ENCODE measurements around the gene ZNF581.

Gene ZNF581

DNA sequence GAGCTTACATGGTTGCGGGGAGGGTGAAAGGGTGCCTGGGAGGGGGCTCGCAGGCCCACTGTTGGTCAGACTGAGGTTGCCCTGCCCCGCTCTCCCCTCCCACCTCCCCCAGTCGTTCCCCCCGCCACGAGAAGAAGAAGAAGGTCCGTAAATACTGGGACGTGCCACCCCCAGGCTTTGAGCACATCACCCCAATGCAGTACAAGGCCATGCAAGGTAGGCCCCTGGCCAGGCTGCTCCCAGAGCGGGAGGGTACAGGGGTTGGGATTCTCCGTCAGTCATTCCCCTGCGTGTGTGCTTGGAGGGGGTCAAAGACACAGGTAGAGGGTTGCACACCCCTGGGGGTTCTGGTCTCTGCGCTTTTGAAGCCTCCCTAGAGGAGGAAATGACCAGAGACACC is 17.0 kb downstream of the ZNF581 start:
- in situ Hi-C loops (cut with HindIII; ENCODE audit: low sequenced_read_pairs): no loop called here

DNA sequence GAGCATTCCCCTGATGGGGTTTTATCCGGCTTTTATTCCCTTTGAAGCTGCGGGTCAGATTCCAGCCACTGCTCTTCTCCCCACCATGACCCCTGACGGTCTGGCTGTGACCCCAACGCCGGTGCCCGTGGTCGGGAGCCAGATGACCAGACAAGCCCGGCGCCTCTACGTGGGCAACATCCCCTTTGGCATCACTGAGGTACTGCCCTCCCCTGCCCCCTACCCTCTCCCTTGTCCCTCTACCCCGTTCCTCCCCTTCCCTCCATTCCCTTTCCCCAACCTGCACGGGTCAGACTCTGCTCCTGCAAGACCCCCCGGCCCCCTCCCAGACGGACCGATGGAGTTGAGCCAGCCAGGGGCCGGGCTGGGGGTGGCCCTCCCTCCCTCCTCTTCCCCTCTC is 17.5 kb downstream of the ZNF581 start:
- in situ Hi-C loops (cut with HindIII; ENCODE audit: low sequenced_read_pairs): no loop called here

DNA sequence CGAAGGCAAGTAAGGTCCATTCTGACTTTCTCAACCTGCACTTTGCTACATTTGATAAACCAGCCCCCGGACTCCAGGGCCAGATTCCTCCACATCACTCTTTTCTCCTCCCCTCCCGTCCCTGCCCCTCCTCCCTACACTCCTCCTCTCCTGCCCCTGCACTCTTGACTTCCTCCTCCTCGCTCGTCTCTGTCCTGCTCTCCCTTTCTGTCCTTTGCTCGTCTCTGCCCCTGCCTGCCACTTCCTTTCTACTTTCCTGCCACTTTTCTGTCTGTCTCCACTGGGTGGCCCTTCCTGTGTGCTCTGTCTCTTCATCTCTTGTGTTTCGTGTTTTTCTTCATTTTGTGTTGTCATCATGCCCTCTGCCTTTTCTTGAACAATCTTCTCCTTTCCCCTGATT is 18.4 kb downstream of the ZNF581 start:
- in situ Hi-C loops (cut with HindIII; ENCODE audit: low sequenced_read_pairs): no loop called here

DNA sequence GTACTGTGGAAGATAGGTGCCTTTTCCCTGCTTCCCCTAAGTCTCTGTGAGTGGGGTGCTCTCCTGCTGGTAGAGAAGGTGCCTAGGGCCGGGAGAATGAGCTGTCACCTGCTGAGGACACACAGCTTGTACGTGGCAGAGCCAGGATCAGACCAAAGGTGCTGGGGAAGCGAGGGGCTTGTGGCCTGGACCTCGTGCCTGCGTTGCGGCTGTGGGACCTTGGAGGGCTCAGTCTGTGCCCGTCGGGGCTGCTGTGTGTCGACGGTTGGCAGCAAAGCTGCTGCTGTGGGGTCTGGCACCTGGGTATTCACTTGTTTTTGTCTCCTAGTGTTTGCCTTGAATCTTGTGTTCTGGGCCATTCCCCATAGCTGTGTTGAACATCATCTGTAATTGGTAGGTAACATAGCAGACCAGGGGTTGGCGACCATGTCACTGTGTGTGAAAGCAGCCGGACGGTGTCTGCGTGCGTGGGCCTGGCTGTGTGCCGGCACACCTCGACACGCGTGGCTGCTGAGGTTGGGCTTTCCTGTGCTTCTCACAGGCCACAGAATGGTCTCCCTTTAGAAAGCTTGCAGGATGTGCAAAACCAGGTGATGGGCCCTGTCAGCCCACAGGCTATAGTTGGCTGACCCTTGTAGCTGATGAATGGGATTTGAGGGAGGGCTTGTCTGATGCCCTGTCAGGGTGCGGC is 20.5 kb downstream of the ZNF581 start:
- in situ Hi-C loops (cut with HindIII; ENCODE audit: low sequenced_read_pairs): no loop called here

DNA sequence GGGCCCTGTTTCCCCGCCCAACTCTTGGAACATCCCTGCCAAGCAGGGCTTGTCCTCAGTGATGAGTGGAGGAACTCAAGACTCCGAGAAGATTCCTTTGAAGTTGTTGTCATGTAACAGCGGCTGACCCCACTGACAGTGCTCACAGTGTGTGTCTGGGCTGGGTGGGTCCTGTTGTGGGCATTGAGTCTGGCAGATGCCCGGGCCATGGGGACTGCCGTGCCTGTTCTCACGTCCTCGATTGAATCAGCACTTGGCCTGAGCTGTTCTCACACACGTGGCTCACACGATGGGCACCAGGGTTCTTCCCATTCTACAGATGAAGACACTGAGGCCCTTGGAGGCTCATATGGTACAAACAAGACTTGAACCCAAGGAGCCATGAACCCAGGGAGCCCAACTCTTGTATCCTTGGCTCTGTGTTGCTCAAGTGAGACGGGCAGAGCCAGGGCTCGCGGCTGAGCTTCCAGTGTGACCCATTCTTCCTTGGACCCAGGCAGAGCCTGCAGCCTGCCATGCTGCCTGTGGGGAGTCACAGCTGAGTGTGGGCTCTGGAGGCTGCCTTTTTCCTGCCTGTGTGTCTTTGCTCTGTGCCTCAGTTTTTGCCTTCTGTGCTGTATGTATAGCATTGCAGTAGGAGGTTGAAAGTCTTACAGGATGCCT is 23.0 kb downstream of the ZNF581 start:
- in situ Hi-C loops (cut with HindIII; ENCODE audit: low sequenced_read_pairs): no loop called here

DNA sequence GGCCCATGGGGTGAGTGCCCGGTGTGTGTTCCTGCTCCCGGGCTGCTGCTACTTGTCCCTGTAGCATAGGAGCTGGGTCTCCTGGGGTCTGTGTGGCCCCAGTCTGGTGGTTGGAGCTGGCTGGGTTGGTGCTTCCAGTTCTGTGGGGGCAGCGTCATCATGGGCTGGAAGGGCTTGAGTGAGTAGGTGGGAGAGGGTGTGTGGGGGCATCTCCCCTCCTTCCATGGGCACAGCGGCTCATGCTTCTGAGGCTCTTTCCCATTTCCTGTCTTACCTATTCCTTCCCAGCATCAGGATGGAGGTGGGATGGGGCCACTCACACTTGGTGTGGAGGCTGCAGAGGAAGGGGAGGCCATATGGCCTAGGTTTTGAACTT is 23.5 kb downstream of the ZNF581 start:
- in situ Hi-C loops (cut with HindIII; ENCODE audit: low sequenced_read_pairs): no loop called here

DNA sequence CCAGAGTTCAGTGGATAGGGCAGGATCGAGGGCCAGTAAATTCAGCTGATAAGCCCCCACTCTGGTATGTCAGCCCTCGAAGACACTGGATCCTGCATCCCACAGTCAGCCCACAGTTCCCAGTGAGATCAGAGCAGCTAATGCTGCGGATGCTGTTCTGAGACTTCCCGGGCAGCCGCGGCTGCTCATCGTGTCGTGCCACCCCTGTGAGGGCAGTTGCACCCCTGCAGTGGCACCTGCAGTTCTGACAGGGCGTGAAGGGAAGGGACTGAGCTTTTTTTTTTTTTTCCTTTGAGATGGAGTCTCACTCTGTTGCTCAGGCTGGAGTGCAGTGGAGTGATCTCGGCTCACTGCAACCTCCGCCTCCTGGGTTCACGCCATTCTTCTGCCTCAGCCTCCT is 24.1 kb downstream of the ZNF581 start:
- in situ Hi-C loops (cut with HindIII; ENCODE audit: low sequenced_read_pairs): no loop called here

DNA sequence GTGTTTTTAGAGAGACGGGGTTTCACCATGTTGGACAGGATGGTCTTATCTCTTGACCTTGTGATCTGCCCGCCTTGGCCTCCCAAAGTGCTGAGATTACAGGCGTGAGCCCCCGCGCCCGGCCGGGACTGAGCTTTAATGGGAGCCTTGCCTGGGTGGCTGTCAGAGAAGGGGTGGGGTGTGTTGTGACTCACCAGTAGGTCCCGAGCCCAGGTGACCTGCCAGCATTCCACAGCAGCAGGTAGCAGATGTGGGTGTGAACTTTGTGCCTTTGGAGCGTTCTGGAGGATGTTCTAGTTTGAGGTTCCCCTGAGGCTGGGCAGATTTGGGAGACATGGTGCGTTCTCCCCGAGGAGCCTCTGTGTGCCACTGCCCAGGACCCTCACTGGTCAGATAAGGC is 24.5 kb downstream of the ZNF581 start:
- in situ Hi-C loops (cut with HindIII; ENCODE audit: low sequenced_read_pairs): no loop called here

DNA sequence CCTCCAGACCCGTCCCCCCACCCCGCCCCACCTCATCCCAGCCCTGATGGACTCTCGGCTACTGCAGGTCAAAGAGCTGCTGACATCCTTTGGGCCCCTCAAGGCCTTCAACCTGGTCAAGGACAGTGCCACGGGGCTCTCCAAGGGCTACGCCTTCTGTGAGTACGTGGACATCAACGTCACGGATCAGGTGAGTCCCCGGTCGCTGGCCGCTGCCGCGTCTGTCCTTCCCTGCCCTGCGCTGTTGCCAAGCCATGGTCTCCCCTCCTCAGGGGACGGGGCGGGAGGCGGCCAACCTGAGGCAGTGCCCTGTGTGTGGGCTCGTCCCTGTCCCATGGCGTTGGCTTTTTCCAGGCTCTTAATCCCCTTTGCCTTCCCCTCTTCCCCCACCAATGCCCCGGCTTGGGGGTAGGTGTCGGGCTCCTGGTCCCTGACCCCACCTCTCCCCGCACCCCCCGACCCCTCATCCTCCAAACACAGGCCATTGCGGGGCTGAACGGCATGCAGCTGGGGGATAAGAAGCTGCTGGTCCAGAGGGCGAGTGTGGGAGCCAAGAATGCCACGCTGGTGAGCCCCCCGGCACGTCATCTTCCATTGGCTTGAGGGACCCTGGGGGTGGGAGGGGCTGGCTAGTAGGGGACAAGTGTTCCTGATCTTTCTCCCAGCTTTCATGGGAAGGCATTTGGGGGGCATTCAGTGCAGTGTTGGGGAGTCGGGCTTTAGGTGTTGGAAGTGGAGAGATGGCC is 25.3 kb downstream of the ZNF581 start:
- in situ Hi-C loops (cut with HindIII; ENCODE audit: low sequenced_read_pairs): no loop called here

DNA sequence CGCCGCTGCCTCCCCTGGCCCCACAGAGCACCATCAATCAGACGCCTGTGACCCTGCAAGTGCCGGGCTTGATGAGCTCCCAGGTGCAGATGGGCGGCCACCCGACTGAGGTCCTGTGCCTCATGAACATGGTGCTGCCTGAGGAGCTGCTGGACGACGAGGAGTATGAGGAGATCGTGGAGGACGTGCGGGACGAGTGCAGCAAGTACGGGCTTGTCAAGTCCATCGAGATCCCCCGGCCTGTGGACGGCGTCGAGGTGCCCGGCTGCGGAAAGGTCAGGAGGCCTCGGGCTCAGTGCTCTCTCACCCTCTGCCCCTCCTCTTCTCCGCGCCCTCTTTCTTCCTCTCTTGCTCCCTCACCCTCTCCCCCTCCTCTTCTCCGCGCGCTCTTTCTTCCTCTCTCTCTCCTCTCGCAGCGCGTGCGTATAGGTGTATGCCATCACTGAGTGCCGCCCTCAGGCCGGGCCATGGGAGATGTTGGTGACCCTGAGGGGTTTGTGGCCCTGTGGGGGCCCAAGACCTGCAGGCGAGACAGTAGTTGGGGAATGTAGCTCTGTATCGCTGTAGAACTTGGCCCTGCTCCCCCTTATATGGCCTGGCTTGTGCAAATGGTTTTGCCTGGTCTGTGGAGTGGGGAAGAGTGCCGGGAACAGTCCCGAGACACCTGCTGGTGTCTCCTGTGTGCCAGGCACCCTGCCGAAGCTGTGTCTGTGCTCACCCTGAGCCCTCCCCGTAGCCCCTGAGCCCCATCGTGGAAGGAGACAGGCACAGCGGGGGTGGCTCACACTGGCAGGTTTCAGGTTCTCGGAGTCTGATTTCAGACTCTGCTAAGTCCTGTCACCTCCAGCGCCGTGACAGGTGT is 26.2 kb downstream of the ZNF581 start:
- in situ Hi-C loops (cut with HindIII; ENCODE audit: low sequenced_read_pairs): no loop called here

DNA sequence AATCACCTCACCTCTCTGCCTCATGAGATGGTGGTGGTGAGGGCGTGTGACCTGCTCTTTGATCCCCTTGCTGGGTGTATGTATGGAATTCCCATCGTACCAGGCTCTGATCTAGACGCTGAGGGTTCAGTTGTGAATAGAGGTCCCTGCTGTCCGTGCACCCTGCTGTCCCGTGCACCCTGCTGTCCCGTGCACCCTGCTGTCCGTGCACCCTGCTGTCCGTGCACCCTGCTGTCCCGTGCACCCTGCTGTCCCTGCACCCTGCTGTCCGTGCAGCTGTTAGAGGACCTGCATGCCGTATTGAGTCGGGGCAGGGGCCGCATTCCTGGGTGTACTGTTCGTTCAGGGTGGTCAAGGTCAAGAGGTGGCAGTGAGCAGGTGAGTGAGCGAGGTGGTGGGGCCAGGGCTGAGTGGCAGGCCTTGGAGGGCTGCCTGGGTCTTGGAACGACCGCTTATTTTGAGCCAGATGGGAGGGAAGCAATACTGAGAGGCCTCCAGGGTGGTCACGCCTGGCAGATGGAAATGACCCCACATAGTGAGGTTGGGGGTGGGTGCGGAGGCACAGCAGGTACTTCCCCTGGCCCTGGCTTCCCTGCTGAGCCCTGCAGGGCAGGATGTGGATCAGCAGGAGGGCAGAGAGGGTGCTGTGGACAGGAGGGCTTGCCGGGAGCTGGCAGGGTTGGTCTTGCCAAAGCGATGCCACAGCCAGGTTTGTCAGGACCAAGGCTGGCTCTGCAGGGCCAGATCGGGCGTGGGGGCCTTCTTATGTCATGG is 27.0 kb downstream of the ZNF581 start:
- in situ Hi-C loops (cut with HindIII; ENCODE audit: low sequenced_read_pairs): no loop called here

DNA sequence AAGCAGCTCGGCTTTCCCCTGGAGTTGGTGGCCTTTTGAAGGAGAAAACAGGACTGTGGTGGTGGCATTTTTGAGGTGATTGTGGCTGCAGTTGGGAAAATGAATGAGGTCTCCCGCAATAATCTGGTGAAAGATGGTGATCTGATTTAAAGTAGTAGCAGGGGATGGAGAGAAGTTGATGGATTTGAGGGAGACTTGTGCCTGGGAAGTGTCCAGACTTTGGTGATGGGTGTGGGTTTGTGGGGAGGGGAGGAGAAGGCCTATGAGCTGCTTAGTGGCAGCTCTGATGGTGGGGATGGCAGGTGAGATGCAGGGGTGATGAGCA is 27.6 kb downstream of the ZNF581 start:
- in situ Hi-C loops (cut with HindIII; ENCODE audit: low sequenced_read_pairs): no loop called here

DNA sequence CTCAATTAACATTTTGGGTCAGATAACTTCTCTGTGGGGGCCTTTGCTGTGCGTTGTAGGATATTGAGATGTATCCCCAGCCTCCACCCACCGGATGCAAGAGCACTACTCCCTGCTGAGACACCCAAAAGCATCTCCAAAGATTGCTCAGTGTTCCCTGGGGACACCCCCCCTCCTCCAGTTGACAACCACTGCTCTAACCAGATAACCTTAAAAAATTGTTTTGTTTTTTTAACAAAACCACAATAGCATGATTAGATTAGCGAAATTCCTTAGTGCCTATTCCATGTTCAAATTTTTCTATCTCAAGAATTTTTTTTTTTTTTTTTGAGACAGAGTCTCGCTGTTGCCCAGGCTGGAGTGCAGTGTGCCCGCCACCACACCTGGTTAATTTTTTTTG is 29.0 kb downstream of the ZNF581 start:
- in situ Hi-C loops (cut with HindIII; ENCODE audit: low sequenced_read_pairs): no loop called here

DNA sequence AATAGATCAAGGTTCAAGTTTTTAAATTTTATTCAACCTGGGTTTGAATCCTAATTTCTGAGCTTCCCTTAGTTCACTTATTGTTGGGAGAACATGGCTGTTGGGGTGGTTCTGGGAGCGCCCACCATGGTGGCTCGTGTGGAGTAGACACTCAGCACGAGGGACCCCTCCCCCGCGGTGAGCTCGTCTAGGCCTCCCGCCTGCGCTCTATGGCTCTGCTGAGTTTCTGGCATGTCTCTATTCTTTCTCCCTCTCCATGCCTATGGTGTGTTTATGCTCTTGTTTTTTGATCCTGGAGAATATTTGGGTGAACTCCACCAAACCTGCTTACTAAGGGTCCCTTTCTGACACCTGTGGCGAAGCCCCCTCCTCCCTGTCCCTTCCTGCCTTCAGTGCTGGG is 30.0 kb downstream of the ZNF581 start:
- in situ Hi-C loops (cut with HindIII; ENCODE audit: low sequenced_read_pairs): no loop called here

DNA sequence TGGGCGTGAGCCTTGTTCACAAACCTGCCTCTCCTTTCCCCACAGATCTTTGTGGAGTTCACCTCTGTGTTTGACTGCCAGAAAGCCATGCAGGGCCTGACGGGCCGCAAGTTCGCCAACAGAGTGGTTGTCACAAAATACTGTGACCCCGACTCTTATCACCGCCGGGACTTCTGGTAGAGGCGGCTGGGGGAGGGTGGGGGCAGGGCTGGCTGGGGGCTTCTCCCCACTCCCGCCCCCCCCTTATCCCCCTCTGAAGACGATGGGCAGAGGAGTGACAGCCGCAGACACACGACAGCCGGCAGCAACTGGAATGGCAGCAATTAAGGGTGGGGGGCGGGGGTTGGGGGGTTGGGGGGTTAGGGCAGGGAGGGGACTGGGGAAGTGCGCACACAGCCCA is 30.4 kb downstream of the ZNF581 start:
- in situ Hi-C loops (cut with HindIII; ENCODE audit: low sequenced_read_pairs): no loop called here

DNA sequence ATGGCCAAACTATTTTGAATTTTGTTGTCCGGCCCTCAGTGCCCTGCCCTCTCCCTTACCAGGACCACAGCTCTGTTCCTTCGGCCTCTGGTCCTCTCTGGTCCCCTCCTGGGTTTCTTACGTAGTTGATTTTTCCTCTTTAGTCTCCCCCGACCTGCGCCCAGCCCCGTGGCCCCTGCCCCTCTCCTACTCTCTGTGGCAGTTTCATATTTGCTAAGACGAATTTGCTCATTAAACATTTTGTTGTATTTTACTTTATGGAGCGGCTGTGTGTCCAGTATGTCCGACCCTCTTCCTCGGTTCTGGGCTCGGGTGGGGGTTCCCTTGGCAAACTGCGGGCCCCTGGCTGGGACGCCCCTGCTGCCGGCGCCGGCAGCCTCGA is 31.0 kb downstream of the ZNF581 start:
- in situ Hi-C loops (cut with HindIII; ENCODE audit: low sequenced_read_pairs): no loop called here

DNA sequence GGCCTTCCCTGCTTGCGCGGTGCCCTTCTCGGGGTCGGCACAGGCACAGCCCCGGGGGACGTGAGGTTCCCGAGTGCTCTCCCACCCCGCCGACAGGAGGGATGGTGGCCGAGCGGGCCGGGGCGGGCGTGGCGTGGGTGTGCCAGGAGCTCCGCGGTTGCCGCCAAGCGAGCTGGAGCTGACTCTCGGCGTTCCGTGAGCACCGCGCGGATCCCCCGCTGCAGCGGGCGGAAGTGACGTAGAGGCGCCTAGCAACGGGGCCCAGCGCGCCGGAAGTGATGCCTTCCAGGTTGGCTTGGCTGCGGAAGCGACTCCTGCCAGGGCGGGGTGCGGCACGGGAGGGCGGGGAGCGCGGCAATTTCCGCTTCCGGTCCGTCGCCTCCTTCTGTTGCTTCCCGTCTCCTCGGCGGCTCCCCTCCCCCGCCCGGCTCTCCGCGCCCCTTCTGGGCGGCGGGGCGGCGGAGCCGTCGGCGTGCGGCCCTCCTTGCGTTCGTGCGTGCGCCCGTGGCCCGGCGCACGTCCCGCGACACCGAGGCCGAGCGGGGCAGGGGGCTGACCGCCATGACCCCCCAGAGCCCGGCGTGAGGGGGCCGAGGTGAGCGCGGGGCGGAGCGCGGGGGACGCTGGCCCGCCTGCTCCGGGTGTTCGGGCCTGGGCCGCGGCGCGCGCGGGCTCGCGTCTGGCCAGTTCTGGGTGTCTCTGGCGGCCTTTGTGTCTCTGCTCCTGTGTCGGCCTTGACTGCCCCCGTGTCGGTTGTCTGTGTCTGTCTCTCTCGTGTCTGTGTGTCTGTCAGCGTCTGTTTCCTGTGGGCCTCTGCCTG is 31.6 kb downstream of the ZNF581 start, which contains the start of gene EPN1:
Gene EPN1, plus strand, starts transcription at position 386 of the 820 bp plus-strand sequence. CDS start 3,402 bp downstream, outside the sequence.
- in situ Hi-C loops (cut with HindIII; ENCODE audit: low sequenced_read_pairs): no loop called here

DNA sequence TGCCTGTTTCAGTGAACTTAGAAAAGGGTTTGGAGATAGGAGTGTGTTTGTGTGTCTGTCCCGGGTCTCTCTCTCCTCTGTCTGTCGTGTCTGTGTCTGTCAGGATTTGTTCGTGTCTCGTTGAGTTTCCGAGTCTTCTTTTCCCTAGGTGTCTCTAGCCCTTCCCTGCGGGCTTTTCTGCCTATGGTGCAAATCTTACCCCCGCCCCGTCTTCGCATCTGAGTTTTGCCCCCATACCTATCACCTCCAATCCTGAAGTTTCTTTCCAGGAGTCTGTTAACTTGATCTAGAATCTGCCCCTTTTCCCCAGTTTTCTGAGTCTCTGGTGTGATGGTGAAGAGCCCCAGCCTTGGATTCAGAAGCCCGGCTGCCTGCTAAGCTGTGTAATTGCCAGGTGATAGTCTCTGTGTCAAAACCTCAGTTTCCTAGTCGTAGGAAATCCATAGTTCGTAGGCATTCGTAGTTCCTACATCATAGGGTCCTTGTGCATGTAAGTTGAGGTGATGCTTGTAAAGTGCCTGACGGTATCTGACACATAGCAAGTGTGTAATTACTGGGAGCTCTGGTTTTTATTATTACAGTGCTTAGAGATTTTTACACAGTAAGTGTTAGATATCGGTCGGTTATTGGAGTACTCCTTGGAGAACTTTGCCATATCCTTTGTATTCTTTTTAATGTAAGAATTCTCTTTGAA is 32.4 kb downstream of the ZNF581 start:
- in situ Hi-C loops (cut with HindIII; ENCODE audit: low sequenced_read_pairs): no loop called here

DNA sequence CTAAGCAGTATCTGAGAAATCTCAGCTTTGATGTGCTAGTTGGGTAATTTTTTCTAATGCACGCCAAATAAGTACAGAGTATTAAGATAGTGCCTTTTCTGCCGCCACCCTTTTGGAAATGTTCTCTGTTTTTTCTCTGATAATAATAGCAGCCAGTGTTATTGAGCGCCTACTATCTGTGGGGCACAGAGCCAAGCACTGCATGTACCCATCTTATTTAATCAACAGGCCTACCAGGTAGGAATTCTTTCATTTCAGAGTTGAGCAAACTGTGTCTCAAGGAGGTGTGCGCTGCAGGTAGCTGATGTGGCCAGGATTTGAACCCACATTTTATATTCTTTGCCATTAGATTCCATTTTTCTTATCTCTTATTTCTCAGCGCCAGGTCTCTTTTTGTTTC is 32.9 kb downstream of the ZNF581 start:
- in situ Hi-C loops (cut with HindIII; ENCODE audit: low sequenced_read_pairs): no loop called here
